ENCODE results near the gene PDK2.

PDK2 gene

DNA sequence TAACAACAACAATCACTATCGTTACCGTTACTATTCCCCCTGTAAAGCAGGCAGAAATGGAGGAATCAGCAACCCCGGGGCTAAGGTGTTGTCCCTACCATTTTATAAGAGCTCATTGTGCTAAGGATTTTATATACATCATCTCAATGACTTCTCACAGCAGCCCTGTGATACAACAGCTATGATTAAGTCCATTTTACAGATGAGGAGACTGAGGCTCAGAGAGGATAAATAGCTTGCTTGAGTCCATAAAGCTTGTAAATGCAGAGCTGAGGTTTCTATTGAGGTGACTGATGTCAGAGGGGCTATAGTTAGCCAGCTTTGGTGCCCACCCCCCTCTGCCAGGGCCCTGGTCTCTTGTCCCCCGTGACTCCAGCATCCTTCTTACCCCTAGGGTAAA lies 16.7 kb upstream of the PDK2 start:
- no peak overlapping the region for H3K4me3 ChIP-seq (ENCODE audit: low read depth, low read length)

DNA sequence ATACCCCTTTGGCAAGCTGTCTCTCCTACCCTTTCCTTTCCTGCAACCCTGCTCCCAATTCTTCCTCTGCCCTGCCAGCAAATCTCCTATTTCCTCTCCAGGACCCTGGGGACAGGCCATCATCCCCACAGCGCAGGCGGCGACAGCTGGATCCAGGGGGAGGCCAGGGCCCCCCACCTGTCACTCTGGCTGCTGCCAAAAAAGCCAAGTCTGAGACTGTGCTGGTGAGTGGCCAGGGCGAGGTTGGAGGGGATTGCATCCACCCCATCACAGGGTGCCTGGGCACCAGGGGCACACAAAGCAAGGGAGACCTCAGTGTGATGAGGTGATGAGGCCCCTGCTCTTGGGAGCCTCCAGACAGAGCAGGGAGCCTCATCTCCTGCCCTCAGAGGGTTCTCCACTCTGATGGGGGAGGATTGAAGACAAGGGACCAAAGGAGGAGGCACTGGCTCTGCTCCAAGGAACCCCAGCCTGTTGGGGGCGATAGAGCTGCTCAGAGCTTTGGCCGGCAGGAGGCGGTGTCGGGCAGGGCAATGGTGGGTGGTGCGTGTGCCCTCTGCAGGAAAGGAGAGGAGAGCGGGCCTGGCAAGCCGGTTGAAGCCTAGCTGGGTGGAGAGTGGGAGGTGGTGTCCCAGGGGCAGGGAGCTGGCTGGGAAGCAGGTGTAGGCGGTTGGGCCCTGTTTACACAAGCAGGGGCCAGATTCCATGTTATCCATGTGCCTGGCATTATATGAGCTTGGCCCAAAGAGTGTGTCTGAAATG lies 15.6 kb upstream of the PDK2 start:
- no peak overlapping the region for H3K4me3 ChIP-seq (ENCODE audit: low read depth, low read length)

DNA sequence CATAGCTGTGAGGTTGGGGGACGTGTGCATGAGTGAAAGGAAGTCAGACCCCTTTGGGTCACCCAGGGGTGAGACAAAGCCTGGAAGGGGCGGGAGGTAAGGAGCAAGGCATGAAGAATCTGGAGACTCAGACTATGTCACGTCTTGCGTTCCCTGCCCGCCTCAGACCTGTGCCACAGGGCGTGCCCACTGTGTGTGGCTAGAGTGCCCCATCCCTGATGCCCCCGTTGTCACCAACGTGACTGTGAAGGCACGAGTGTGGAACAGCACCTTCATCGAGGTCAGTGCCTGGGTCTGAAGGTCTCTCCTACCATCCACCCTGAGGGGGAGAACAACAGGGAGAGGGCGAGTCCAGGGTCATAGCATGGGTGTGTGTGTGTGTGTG lies 15.1 kb upstream of the PDK2 start:
- H3K4me3 ChIP-seq (ENCODE audit: low read depth, low read length): no peak overlapping the region

DNA sequence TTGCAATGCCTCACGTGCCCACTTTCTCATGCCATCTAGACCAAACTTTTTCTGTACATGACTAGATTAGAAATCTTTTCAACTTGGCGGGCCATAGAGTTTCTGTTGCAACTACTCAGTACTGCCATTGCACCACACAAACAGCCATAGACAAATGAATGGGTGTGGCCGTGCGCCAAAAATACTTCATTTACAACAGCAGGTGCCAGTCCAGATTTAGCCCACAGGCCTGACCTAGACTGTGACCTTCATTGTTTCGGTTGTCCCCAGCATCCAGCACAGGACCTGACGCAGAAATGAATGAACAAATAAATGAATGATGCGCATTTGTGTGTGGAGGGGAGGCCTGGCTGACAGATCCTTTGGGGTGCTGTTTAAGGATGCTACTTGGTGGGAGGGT lies 14.3 kb upstream of the PDK2 start:
- no peak overlapping the region for H3K4me3 ChIP-seq (ENCODE audit: low read depth, low read length)

DNA sequence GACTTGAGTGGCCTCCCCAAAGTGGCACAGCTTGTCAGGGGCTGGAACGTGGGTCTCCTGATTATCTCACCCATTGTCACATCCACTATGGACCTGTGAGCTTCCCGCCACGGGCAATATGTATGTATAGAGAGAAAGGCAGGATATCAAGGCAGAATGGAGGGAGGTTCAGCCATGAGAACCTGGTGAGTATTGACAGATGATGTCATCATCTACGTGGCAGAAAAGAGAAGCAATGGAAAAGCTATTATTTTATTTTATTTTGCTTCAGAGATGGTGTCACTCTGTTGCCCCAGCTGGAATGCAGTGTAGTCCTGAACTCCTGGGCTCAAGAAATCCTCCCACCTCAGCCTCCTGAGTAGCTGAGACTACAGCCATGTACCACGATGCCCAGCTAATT lies 13.4 kb upstream of the PDK2 start:
- no peak overlapping the region for H3K4me3 ChIP-seq (ENCODE audit: low read depth, low read length)

DNA sequence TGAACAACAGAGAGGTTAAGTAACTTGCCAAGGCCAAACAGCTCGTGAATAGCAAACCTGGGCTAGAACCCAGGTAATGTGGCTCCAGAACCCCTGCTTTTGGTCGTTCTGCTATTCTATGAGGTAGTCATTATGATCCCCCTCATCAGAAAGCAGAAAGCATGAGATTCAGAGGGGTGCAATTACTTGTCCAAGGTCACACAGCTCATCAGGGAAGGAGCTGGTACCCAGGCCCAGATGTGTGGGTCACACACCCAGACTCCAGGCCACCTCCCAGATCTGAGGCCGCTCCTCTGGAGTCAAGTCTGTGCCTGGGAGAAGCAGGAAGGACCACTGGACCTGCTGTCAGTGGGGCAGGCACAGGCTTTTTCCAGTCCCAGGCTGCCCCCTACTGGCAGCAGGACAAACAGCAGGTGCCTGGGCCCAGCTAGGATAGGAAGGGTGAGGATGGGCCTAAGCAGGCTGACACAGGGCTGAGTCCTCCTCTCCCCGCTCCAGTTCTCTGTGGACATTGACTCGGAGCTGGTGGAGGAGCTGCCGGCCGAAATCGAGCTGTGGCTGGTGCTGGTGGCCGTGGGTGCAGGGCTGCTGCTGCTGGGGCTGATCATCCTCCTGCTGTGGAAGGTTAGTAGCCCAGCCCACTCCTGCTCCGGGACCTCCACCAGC lies 7.8 kb upstream of the PDK2 start:
- no peak overlapping the region for H3K4me3 ChIP-seq (ENCODE audit: low read depth, low read length)

DNA sequence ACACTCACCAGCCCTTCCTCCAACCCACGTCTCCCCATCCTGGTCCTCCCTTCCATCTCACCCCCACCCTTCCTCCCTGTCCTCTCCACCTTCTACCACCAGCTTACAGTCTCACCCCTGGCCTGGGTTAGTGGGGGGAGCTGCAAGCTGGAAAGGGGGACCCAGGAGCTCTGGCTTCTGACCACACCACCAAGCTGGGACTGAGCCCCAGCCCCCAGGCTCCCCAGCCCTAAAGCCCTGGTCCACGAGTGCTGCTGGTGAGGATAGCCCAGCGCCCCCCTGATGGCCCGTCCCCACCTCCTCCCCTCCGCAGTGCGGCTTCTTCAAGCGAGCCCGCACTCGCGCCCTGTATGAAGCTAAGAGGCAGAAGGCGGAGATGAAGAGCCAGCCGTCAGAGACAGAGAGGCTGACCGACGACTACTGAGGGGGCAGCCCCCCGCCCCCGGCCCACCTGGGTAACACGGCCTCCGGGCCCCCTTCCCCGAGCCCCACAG lies 7.2 kb upstream of the PDK2 start:
- no peak overlapping the region for H3K4me3 ChIP-seq (ENCODE audit: low read depth, low read length)

DNA sequence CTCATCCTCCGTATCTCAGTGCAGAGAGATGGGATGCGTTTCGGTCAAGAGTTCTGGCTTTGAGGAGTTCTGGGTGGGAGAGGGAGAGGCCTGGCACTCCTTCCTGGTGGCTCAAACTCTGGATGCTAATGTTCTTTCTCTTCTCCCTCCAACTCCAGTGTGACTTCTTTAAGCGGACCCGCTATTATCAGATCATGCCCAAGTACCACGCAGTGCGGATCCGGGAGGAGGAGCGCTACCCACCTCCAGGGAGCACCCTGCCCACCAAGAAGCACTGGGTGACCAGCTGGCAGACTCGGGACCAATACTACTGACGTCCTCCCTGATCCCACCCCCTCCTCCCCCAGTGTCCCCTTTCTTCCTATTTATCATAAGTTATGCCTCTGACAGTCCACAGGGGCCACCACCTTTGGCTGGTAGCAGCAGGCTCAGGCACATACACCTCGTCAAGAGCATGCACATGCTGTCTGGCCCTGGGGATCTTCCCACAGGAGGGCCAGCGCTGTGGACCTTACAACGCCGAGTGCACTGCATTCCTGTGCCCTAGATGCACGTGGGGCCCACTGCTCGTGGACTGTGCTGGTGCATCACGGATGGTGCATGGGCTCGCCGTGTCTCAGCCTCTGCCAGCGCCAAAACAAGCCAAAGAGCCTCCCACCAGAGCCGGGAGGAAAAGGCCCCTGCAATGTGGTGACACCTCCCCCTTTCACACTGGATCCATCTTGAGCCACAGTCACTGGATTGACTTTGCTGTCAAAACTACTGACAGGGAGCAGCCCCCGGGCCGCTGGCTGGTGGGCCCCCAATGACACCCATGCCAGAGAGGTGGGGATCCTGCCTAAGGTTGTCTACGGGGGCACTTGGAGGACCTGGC lies 6.0 kb upstream of the PDK2 start:
- H3K4me3 ChIP-seq (ENCODE audit: low read depth, low read length): no peak overlapping the region

DNA sequence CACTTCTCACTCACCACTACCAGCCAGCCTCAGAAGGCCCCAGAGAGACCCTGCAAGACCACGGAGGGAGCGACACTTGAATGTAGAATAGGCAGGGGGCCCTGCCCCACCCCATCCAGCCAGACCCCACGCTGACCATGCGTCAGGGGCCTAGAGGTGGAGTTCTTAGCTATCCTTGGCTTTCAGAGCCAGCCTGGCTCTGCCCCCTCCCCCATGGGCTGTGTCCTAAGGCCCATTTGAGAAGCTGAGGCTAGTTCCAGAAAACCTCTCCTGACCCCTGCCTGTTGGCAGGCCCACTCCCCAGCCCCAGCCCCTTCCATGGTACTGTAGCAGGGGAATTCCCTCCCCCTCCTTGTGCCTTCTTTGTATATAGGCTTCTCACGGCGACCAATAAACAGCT lies 5.1 kb upstream of the PDK2 start:
- H3K4me3 ChIP-seq (ENCODE audit: low read depth, low read length): no peak overlapping the region

DNA sequence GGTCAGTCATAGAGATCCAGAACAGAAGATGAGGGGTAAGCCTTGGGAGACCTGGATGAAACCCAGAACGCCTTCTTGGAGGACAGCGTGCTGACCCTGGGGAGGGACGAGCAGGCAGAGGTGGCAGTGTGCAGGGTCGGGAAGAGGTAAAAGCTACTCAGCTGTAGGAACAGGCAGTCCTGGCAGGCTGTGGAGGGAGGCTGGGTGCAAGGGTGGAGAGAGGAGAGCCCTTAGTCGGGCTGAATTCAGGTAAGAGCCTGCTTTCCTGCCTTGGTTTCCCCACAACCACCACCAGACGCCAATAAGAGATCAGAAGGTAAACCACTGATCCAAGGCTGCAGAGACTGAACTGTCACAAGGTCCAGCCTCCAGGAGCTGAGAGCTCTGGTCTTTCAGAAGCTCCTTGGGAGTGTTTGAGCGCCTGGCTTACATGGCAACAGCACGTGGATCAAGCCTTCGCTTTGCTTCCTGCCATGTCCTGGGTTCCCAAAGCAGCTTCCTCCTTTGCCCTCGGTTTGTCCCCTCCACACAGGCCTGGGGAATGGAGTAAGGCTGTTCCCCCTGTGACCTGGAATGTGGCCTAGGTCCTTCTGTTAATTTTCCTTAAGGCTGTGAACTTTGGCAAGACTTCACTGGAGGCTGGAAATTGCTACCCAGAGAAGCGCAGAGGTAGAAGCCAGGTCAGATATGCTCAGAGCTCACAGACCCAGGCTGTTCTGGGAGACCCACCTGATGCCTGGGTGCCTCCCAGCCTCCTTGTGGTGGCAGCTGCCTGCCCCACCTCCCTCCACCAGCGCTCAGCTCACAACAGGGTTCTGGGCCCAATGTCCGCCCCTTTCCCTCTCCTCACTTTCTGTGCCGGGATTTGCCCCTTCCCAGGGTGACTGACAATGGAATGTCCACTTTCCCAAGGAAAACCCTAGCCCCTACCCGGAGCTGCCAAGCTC lies 3.9 kb upstream of the PDK2 start:
- no peak overlapping the region for H3K4me3 ChIP-seq (ENCODE audit: low read depth, low read length)

DNA sequence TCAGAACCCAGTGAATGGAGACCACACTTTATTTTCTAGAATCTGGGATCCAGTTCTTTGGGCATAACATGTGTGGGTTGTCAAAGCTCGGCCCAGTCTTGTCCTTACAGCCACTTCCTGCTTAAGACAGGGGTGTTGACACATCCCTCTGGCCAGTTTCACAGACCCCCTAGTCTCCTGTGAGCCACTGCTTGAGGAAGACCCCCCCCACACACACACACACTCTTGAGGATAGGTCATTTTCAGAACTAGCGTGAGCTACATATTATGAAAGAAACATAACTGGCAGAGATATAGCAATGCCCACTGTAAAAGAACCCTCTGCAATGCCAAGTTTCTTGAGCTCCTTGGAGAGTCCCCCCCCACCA lies 3.2 kb upstream of the PDK2 start:
- H3K4me3 ChIP-seq (ENCODE audit: low read depth, low read length): no peak overlapping the region

DNA sequence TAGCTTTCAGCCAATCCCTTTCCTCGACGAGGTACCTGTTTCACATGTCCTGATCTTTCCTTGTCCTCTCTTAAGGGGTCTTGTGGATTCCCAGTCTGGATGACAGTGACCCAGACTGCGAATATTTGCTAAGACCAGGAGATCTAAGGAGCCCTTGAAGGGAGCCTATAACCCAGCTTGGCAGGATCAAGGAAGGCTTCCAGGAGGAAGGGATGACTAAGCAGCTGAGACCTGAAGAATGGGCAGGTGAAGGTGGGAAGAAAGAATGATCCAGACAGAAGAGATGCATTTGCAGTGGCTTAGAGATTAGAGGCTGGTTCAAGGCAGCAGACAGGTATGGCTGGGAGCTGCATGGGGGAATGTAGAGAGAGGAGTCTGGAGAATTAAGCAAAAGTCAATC lies 1.9 kb upstream of the PDK2 start:
- H3K4me3 ChIP-seq (ENCODE audit: low read depth, low read length): no peak overlapping the region

DNA sequence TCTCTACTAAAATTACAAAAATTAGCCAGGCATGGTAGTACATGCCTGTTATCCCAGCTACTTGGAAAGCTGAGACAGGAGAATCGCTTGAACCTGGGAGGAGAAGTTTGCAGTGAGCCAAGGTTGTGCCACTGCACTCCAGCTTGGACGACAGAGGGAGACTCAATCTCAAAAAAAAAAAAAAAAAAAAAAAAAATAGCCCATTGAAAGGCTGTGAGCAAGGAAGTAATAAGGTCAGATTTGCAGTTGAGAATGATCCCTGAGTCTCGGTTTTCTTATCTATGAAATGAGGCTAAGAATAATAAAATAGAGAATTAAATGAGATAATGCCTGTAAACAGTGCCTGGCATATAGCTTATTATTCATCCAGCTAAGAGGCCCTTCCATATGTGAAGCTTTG lies 1.3 kb upstream of the PDK2 start:
- H3K4me3 ChIP-seq (ENCODE audit: low read depth, low read length): no peak overlapping the region

DNA sequence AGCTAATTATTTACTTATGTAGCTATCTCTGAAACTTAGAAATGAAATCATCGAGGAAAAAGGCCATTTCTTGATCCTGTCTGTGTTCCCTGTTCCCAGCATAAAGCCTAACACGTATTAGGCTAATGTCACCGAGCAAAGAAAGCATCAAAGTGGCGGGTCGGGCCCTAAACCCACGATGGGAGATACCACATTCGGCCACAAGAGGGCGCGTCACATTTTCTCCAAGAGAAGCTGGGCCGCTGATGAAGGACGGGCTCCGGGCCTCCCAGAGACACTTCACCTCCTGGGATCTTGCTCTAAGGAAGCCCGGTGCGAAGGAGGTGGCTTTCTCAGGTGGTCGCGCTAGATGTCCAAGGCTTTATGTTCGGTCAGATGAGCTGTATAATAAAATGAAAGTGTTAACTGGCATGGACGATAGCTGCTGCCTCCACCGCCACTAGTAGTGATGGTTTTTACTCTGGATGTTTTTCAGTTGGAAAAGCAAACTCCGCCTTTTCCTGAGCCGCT lies 853 bp upstream of the PDK2 start:
- peak overlapping the region; percentile 53 for H3K4me3 ChIP-seq (ENCODE audit: low read depth, low read length)

DNA sequence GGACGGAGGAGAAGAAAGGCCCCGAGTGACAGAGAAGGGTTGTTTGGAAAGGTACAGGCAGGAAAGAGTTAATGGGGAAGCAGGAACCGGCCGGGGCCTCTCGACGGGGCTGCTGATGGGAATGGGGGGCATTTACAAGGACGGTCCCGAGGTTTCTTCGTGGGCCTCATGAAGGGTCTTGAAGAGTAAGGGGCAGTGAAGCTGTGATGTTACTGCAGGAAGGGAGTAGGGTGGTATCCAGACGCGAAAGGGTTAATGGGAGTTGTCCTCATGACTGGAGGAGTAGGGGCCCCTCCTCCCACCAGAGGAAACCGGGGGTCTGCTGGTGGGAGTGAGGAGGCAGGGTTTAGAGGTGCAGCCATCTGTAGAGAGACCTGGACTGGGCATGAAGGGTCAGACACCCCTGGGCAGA lies 481 bp downstream of the PDK2 start:
- peak overlapping the region; percentile 53 for H3K4me3 ChIP-seq (ENCODE audit: low read depth, low read length)

DNA sequence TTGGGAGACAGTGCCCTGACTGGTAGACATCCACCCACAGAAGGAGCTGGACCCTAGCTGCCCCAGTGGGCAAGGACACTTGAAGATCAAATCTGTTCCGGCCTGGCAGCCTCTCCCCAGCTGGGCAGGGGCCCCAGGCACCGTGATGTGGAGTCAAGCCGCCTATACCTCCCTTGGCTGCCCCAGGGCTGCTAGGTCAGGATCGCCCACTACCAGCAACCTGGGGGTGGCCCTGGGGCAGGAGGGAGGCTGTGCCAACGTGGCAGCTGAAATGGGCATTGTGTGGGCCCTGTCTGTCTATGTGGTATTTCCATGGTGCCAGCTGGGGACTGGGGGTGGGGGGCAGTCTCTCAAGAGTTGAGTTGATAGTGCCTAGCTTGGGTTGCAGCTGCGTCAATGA lies 941 bp downstream of the PDK2 start:
- peak overlapping the region; percentile 53 for H3K4me3 ChIP-seq (ENCODE audit: low read depth, low read length)

DNA sequence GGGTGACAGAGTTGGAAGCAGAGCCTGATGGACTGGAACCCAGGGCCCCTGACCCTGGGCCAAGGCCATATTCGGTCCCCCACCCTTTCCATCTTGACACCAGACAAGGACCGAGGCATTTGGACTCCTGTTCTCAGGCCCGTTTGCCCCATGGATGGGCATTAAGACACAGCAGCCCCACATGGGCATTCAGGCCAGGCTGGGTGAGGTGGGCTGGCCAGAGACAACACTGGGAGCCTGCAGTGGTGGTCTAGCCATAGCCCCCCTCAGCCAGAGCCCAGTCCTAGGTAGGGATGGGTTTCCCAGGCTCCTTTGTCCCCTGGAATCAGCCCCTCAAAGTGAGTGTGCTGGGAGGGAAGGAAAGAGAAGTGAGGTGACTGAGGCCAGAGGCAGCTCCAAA lies 1.6 kb downstream of the PDK2 start:
- H3K4me3 ChIP-seq (ENCODE audit: low read depth, low read length): no peak overlapping the region

DNA sequence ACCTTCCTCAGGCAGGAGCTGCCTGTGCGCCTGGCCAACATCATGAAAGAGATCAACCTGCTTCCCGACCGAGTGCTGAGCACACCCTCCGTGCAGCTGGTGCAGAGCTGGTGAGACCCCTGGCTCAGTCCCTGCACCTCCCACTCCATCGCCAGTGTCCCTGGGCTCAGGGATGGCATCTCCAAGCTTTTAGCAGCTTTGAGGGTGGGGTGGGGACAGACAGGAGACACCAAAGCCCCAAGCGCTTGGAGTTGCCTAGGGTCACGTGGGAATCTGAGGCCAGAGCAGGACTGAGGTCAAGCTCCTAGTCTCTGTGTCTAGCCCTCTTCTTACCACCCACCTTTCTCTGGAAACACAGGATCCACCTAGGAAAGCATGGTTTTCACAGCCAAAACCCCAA lies 2.3 kb downstream of the PDK2 start:
- no peak overlapping the region for H3K4me3 ChIP-seq (ENCODE audit: low read depth, low read length)

DNA sequence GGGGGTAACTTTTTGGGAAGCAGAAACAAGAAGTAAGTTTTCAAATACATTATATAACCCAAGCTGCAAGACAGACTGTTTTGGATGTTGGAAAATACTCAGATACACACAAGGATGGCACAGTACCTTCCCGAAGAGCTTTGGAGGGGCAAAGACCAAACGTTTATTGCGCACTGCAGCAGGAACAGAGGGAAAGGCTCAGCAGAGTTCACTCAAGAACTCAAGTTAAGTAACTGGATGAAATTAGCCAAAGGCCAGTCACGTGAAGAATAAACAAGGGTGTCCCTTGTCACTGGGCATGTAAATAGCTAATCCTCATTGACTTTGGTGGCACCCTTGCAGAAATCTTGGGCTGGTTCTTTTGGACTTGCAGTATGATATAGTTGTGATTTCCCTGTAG lies 2.8 kb downstream of the PDK2 start:
- no peak overlapping the region for H3K4me3 ChIP-seq (ENCODE audit: low read depth, low read length)

DNA sequence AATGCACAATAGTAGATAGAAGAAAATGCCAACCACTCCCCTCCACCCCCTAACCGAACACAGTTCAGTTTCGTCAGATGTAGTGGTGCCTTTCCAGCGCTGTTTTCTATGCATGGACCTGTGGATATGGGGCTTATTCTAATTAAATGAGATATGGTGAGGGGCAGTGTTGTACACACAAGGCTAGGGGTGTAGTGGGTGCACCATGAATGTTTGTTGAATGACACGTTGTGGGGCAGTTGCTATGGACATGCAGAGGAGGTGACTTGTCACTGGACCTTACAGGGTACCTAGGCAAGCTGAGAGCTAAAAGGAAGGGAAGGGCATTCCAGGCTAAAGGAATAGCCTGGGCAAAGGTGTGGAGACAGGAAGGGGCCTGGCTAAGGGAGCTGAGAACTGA lies 3.4 kb downstream of the PDK2 start:
- no peak overlapping the region for H3K4me3 ChIP-seq (ENCODE audit: low read depth, low read length)
